Esophagus squamous epithelium (tissue), 5 donors: Measurements from ENCODE around the gene RTN4R. TPM values are rescaled to one million over a fixed set of nuclear protein-coding genes. Genes with fewer than 3 reads are reported as not detected.

Experiments
- DNase-seq: peaks from one replicate; lab custom pipeline; 2025; lab: John Stamatoyannopoulos, UW
- H3K27ac ChIP-seq, 4 donors: fragments of 200-600 bp; sonication (generic); one replicate each; pipeline ENCODE4 v1.5.1; 2016 to 2019; ENCODE audit warnings: mild to moderate bottlenecking in 1 of 4
- H3K27me3 ChIP-seq, 4 donors: fragments of 200-600 bp; sonication (generic); 1 replicate in 3 of 4; 2 replicates in 1 of 4; pipeline versions ENCODE4 v1.5.1 to v1.6.0; 2017 to 2021; ENCODE audit warnings: antibody characterized with exemption in 1 of 4
- H3K36me3 ChIP-seq, 3 donors: fragments of 200-600 bp; sonication (generic); one replicate each; pipeline ENCODE4 v1.5.1; 2016 to 2019
- H3K4me1 ChIP-seq, 3 donors: fragments of 200-600 bp; sonication (generic); one replicate each; pipeline ENCODE4 v1.5.1; 2017 to 2019
- H3K4me3 ChIP-seq, 4 donors: fragments of 200-600 bp; sonication (generic); 1 replicate in 3 of 4; 2 replicates in 1 of 4; pipeline ENCODE4 v1.5.1; 2016 to 2019; ENCODE audit warnings: mild to moderate bottlenecking in 2 of 4, moderate library complexity in 1 of 4
- H3K9me3 ChIP-seq, 3 donors: fragments of 200-600 bp; sonication (generic); one replicate each; pipeline ENCODE4 v1.5.1; 2016 to 2019
- CTCF ChIP-seq, 6 experiments: fragments of 450-650 bp in 4 of 6; fragments of 200-600 bp in 2 of 6; sonication (generic) in 2 of 6; IDR thresholded peaks; one replicate each; pipeline ENCODE4 v1.5.1; 2016 to 2019; ENCODE audit warnings: antibody characterized with exemption in 6 of 6, mild to moderate bottlenecking in 4 of 6, moderate library complexity in 4 of 6
- POLR2A ChIP-seq, 4 donors: fragments of 450-650 bp; IDR thresholded peaks; one replicate each; pipeline ENCODE4 v1.6.1; 2017; ENCODE audit warnings: antibody characterized with exemption in 4 of 4, mild to moderate bottlenecking in 4 of 4, moderate library complexity in 3 of 4
- WGBS, 2 donors: methylation state at CpG; one replicate each; pipeline ENCODE4 v1.1.5; 2018; 5-methylcytosine and 5-hydroxymethylcytosine counted together
- intact Hi-C: fragments of 100-400 bp; cut with DNase I; formaldehyde crosslinking; loops from one replicate; pipeline ENCODE4 v1.15.0; 2022
- total RNA-seq, 4 donors: library from RNA; depleted of rRNA; stranded (reverse); fragments of >200 nt; gene quantifications; one replicate each; pipeline ENCODE4 v1.1.0, GENCODE V29; 2016
- donor health status: DM: yes; HTN: yes; CAD: no.

The RTN4R gene
- total RNA-seq, 4 donors from 2014 or later = 0.97 to 3.9 (median 2.5) TPM

- Histone ChIP-seq H3K36me3 (no peaks in the 10 kb centered on the region), H3K27me3 (no peaks in the 10 kb centered on the region), H3K4me3 (no peak overlapping the region), H3K9me3 (no peaks in the 10 kb centered on the region), H3K4me1 (peaks cover 24 to 55% (median 25%) of the 10 kb centered on the region in 3 donors), H3K27ac (peak overlapping the region in 2 of 4 donors; percentile 2 to 21)
- no peak for DNase-seq
- intact Hi-C loops = no loop called here
- TF ChIP-seq CTCF (IDR thresholded peaks at IDR 0.05) (no peak), POLR2A (IDR thresholded peaks at IDR 0.05) (no peak)
- 43 to 48% methylated on average over 10 to 18 of the region's 28 CpGs for WGBS, 2 donors
Measured at GRCh38 chr22:20237480-20238440, 30.4 kb downstream of the RTN4R start.

DNA sequence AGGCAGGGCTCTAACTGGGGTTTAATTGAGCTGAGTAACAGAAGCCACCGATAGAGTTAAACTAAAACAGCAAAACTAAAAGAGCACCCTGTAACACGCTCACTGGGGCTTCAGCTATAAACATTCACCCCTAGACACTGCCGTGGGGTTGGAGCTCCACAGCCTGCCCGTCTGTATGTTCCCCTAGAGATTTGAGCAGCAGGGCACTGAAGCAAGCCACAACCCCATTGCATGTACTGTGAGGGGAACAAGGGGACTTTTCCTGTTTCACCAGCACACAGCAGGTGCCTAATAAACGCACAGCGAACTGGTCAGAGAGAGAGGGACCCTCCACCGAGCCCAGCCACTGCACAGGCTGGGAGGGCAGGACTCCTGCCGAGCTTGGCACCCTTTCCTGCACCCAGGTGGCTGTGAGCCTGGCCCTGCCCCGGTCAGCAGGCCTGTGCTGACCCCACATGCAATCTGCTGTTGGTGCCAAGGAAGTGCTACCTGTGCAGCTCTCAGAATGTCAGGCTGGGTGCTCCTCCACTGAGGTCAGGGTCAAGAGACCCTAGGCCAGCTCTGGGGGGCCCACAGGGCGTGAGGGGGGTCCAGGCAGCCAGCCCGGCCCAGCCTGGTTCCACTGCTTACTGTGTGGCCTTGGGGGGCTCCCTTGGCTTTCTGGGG lies 31.9 kb downstream of the RTN4R start:
- no peak for DNase-seq

GRCh38 chr22:20235389-20235991 lies 32.6 kb downstream of the RTN4R start:
- intact Hi-C loops = no loop called here
- no peak overlapping the region for H3K27ac ChIP-seq
- H3K36me3 ChIP-seq = no peaks in the 10 kb centered on the region
- peaks cover 0 to 7% (median 0%) of the 10 kb centered on the region in 4 donors for H3K27me3 ChIP-seq
- H3K4me1 ChIP-seq = peaks cover 10 to 34% (median 12%) of the 10 kb centered on the region in 3 donors
- H3K9me3 ChIP-seq = no peaks in the 10 kb centered on the region
- no peak for DNase-seq
- WGBS, 2 donors = 74 to 86% methylated on average over 13 to 16 of the region's 24 CpGs
- TF ChIP-seq POLR2A (IDR thresholded peaks at IDR 0.05) (no peak), CTCF (IDR thresholded peaks at IDR 0.05) (no peak)
- H3K4me3 ChIP-seq = no peak overlapping the region

More for the DNA sequence above, 31.9 kb downstream of the RTN4R start:
- H3K9me3 ChIP-seq = no peaks in the 10 kb centered on the region
- H3K4me3 ChIP-seq = no peak overlapping the region
- H3K4me1 ChIP-seq = peaks cover 10 to 40% (median 18%) of the 10 kb centered on the region in 3 donors
- no peaks in the 10 kb centered on the region for H3K27me3 ChIP-seq
- 78 to 87% methylated on average over 4 to 9 of the region's 11 CpGs for WGBS, 2 donors
- intact Hi-C loops = no loop called here
- no peak overlapping the region for H3K27ac ChIP-seq
- TF ChIP-seq POLR2A (IDR thresholded peaks at IDR 0.05) = no peak
- TF ChIP-seq CTCF (IDR thresholded peaks at IDR 0.05) = no peak
- no peaks in the 10 kb centered on the region for H3K36me3 ChIP-seq

GRCh38 chr22:20234760-20235388 lies 33.2 kb downstream of the RTN4R start:
- WGBS, 2 donors = 81 to 90% methylated on average over 9 to 13 of the region's 23 CpGs
- intact Hi-C loops = no loop called here

More at GRCh38 chr22:20234760-20235388, 33.2 kb downstream of the RTN4R start:
- no peak for DNase-seq
- no peak overlapping the region for H3K27ac ChIP-seq
- peaks cover 0 to 9% (median 0%) of the 10 kb centered on the region in 4 donors for H3K27me3 ChIP-seq
- no peaks in the 10 kb centered on the region for H3K36me3 ChIP-seq
- H3K4me1 ChIP-seq = peaks cover 10 to 34% (median 11%) of the 10 kb centered on the region in 3 donors
- no peaks in the 10 kb centered on the region for H3K9me3 ChIP-seq
- H3K4me3 ChIP-seq = no peak overlapping the region
- TF ChIP-seq POLR2A (IDR thresholded peaks at IDR 0.05) (no peak), CTCF (IDR thresholded peaks at IDR 0.05) (no peak)
